Activated CD8-positive, alpha-beta T cell treated with anti-CD3 and anti-CD28 coated beads for 36 hours (primary cell): ENCODE results near the gene TSHZ1. TPM values are rescaled to one million over a fixed set of nuclear protein-coding genes. Genes with fewer than 3 reads are reported as not detected.

Experiments used
- ATAC-seq: fragments of 200-7000 bp; cut with Tn5 transposase; one replicate; pipeline ENCODE4 v1.10.0; 2021; ENCODE audit warnings: mild to moderate bottlenecking, moderate library complexity
- CTCF ChIA-PET: fragments of 350-600 bp; sonication (Branson Sonifier 250); formaldehyde crosslinking; loops from one replicate; lab custom pipeline; 2021; ENCODE audit warnings: antibody characterized with exemption; lab: Charles Lee
- POLR2A ChIA-PET: fragments of 350-600 bp; sonication (Branson Sonifier 250); formaldehyde crosslinking; loops from one replicate; lab custom pipeline; 2021; ENCODE audit warnings: antibody characterized with exemption; lab: Charles Lee
- DNase-seq: peaks from one replicate; pipeline ENCODE4 v3.0.0-alpha.2; 2020
- H3K27ac Mint-ChIP-seq: one replicate; pipeline ENCODE4 v1.8.0; 2021; ENCODE audit warnings: mild to moderate bottlenecking, mixed read lengths
- H3K27me3 Mint-ChIP-seq: one replicate; pipeline ENCODE4 v1.8.0; 2021; ENCODE audit warnings: mixed read lengths
- H3K36me3 Mint-ChIP-seq: one replicate; pipeline ENCODE4 v1.8.0; 2021; ENCODE audit warnings: low read depth, mixed read lengths
- H3K4me1 Mint-ChIP-seq: one replicate; pipeline ENCODE4 v1.8.0; 2021; ENCODE audit warnings: low read depth, mixed read lengths
- H3K4me3 Mint-ChIP-seq: one replicate; pipeline ENCODE4 v1.8.0; 2021; ENCODE audit warnings: mild to moderate bottlenecking, moderate library complexity, mixed read lengths
- H3K9me3 Mint-ChIP-seq: one replicate; pipeline ENCODE4 v1.8.0; 2021; ENCODE audit warnings: mixed read lengths
- CTCF ChIP-seq: fragments of 200-600 bp; IDR thresholded peaks from one replicate; pipeline ENCODE4 v1.8.0; 2022; ENCODE audit warnings: antibody characterized with exemption, mild to moderate bottlenecking
- intact Hi-C: fragments of 100-400 bp; cut with micrococcal nuclease; formaldehyde crosslinking; loops from one replicate; pipeline ENCODE4 v1.10.0; 2022
- total RNA-seq, 2 experiments: library from RNA; stranded (reverse); gene quantifications; one replicate each; pipeline ENCODE4 v1.2.3, GENCODE V29; 2021

Gene TSHZ1
- total RNA-seq, 2 experiments from 2014 or later, result 10.8 to 11.0 TPM

- POLR2A ChIA-PET, result interaction anchor here (0.8 to 1.4 kb wide), 3 partner anchors 10 to 47 kb away, joined by 3 read pairs; no protein-coding TSS in a partner anchor
- Mint-ChIP-seq H3K4me3 (peak overlapping the region; percentile 32), H3K4me1 (peaks cover 64% of the 10 kb centered on the region), H3K27ac (peak overlapping the region; percentile 46), H3K36me3 (peaks cover 6% of the 10 kb centered on the region), H3K27me3 (no peaks in the 10 kb centered on the region), H3K9me3 (no peaks in the 10 kb centered on the region)
- DNase-seq (no peak), ATAC-seq (no peak)
- intact Hi-C loops, result loop anchor here (5.0 kb wide), 1 partner anchor 34 kb away; no protein-coding TSS in a partner anchor
- CTCF ChIA-PET, result interaction anchor here (1.0 to 1.9 kb wide), 4 partner anchors 8 to 32 kb away, joined by 3 to 7 read pairs (median 4); no protein-coding TSS in a partner anchor
- no peak for TF ChIP-seq CTCF
Observed at GRCh38 chr18:75213611-75214331, 3.2 kb downstream of the TSHZ1 start.

GRCh38 chr18:75214332-75214690, 3.7 kb downstream of the TSHZ1 start:
- Mint-ChIP-seq H3K9me3 (no peaks in the 10 kb centered on the region), H3K27ac (peak overlapping the region; percentile 46), H3K27me3 (no peaks in the 10 kb centered on the region), H3K36me3 (peaks cover 6% of the 10 kb centered on the region), H3K4me1 (peaks cover 68% of the 10 kb centered on the region), H3K4me3 (no peak overlapping the region)
- DNase-seq (no peak), ATAC-seq (no peak)
- POLR2A ChIA-PET, result interaction anchor here (0.6 kb wide), 1 partner anchor 16 kb away, joined by 3 read pairs; no protein-coding TSS in a partner anchor
- intact Hi-C loops, result loop anchor here (5.0 kb wide), 1 partner anchor 33 kb away; no protein-coding TSS in a partner anchor
- CTCF ChIA-PET, result interaction anchor here (1.5 to 1.9 kb wide), 2 partner anchors 14 to 31 kb away, joined by 3 to 7 read pairs; no protein-coding TSS in a partner anchor
- TF ChIP-seq CTCF, result no peak

- Mint-ChIP-seq H3K9me3 (no peaks in the 10 kb centered on the region), H3K27ac (peak overlapping the region; percentile 67), H3K27me3 (no peaks in the 10 kb centered on the region), H3K36me3 (peaks cover 6% of the 10 kb centered on the region), H3K4me3 (no peak overlapping the region), H3K4me1 (peaks cover 71% of the 10 kb centered on the region)
- no peak for TF ChIP-seq CTCF
- CTCF ChIA-PET, result interaction anchor here (1.9 kb wide), 1 partner anchor 31 kb away, joined by 7 read pairs; no protein-coding TSS in a partner anchor
- ATAC-seq (no peak), DNase-seq (no peak)
- POLR2A ChIA-PET, result interaction anchor here (0.6 kb wide), 1 partner anchor 16 kb away, joined by 3 read pairs; no protein-coding TSS in a partner anchor
- intact Hi-C loops, result loop anchor here (5.0 kb wide), 1 partner anchor 32 kb away; no protein-coding TSS in a partner anchor
Observed at GRCh38 chr18:75214766-75215510, 4.3 kb downstream of the TSHZ1 start.

- CTCF ChIA-PET, result interaction anchor here (1.9 kb wide), 1 partner anchor 30 kb away, joined by 7 read pairs; no protein-coding TSS in a partner anchor
- Mint-ChIP-seq H3K27ac (peak overlapping the region; percentile 67), H3K27me3 (no peaks in the 10 kb centered on the region), H3K4me3 (no peak overlapping the region), H3K36me3 (peaks cover 5% of the 10 kb centered on the region), H3K4me1 (peaks cover 71% of the 10 kb centered on the region), H3K9me3 (no peaks in the 10 kb centered on the region)
- POLR2A ChIA-PET, result no interaction called here
- DNase-seq, result peak; percentile 28
- ATAC-seq, result no peak
- TF ChIP-seq CTCF, result no peak
- intact Hi-C loops, result no loop called here
Observed at GRCh38 chr18:75215663-75216062, 5.1 kb downstream of the TSHZ1 start.
